ENCODE results near the gene ADH1C.

Gene ADH1C

DNA sequence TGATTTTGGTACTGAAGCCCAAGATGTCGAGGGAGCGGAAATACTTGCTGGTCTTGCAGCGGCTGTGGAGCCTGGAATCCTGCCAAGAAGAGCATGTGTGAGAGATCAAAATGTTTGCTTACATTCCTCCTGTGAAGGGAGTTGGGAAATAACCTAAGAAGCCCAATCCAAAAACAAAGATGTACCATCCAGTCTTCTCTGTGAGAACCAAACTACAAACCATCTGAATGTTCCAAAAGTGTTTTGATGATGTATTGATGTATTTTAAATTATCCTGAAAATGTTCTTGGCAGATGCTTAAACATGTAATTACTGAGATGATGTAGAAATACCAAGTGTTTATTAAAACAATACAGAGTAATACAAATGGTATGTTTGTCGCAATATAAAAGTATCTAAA, 51.6 kb downstream of the ADH1C start:
- no peak for ATAC-seq
- H3K36me3 Mint-ChIP-seq (ENCODE audit: low read depth) = no peaks in the 10 kb centered on the region
- H3K27ac Mint-ChIP-seq = no peak overlapping the region
- H3K27me3 Mint-ChIP-seq = no peaks in the 10 kb centered on the region
- peaks cover 24% of the 10 kb centered on the region for H3K9me3 Mint-ChIP-seq
- DNase-seq = no peak
- H3K4me1 Mint-ChIP-seq = no peaks in the 10 kb centered on the region
- no peak overlapping the region for H3K4me3 Mint-ChIP-seq

DNA sequence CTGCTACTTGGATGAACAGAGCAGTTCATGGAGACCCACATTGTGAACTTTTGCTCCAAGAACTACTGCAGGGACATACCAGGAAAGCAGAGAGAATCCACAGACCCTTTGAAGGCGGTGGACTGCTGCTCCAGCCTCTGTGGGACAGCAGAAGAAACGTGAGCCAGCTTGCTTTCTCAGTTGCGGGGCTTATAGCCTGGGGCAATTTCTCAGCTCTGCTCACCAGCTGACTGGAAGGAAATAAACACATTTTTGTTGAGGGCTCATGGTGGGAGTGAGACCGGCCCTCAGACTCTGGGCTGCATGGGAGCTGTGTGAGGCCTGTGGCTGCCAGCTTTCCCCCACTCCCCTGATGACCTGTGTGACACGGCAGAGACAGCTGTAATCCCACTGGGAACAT, 59.2 kb downstream of the ADH1C start:
- Mint-ChIP-seq H3K27me3 (peaks cover 2% of the 10 kb centered on the region), H3K4me1 (no peaks in the 10 kb centered on the region), H3K36me3 (ENCODE audit: low read depth) (no peaks in the 10 kb centered on the region), H3K27ac (no peak overlapping the region), H3K4me3 (no peak overlapping the region), H3K9me3 (peaks cover 29% of the 10 kb centered on the region)
- ATAC-seq = no peak
- no peak for DNase-seq

DNA sequence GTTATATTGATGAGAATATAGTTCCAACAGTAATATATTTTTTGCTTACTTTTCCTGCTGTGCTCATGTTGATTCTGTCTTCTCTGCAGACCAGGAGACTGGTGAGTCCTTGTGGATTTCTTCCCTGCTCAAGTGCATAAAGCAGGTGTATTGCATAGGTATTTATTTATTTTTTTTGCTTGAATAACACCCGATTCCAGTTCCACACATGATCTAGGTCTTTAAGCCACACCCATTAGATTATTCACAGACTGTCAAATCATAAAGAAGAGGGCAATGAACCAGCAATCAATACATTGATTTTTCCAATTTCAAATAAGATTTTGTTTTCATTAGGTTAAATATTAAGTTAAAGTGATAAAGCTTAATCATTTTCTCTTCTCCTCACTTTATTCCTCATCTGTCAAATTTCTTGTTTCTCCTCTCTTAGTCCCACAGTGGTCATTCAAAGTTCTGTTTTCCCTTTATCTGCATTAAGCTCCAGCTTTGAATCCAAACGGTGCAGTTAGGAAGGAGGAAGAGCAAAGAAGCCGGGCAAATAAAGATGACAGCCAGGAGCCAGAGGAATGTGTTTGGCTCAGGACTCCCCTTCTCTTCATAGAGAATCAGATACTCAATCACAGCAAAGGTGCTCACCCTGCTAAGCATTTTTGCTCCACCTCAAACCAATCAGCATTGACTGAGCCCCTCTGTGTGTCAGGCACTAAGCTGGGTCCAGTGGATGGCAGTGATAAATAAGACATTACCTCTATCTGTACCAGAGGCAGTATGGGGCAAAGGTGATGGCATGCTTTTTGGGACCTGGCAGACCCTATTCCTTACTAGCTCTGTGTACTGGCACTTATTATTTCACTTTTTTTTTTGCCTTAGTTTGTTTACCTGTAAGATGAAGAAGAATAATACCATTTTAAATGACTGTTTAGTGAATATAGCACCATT, 61.4 kb downstream of the ADH1C start, which contains the start of gene ADH1A:
Gene ADH1A (minus strand): TSS at position 138 of the 939 bp plus-strand sequence. CDS start 71 bp downstream, at position 67.
- no peak within 1 kb of the TSS for H3K4me3 Mint-ChIP-seq
- no peaks in the 10 kb centered on the region for H3K36me3 Mint-ChIP-seq (ENCODE audit: low read depth)
- no peak within 1 kb of the TSS for H3K27ac Mint-ChIP-seq
- H3K4me1 Mint-ChIP-seq = no peaks in the 10 kb centered on the region
- peaks cover 17% of the 10 kb centered on the region for H3K9me3 Mint-ChIP-seq
- DNase-seq (no peak), ATAC-seq (no peak)
- peaks cover 2% of the 10 kb centered on the region for H3K27me3 Mint-ChIP-seq
